Stomach (tissue), 4 donors: ENCODE results near the gene ZNF469.

ENCODE experiments used
- POLR2A ChIP-seq, 4 donors: fragments of 450-650 bp; IDR thresholded peaks; one replicate each; pipeline ENCODE4 v1.6.1; 2016; ENCODE audit warnings: antibody characterized with exemption in 4 of 4, control low read depth in 2 of 4, mild to moderate bottlenecking in 1 of 4, moderate library complexity in 1 of 4
- TF ChIP-seq, protein P1 (sequence below), 7 experiments: fragments of 450-650 bp in 4 of 7; fragments of 200-600 bp in 3 of 7; sonication (generic) in 3 of 7; IDR thresholded peaks; one replicate each; pipeline ENCODE4 v1.5.1; 2016 to 2019; ENCODE audit warnings: antibody characterized with exemption in 7 of 7, control low read depth in 2 of 7, mild to moderate bottlenecking in 1 of 7

DNA sequence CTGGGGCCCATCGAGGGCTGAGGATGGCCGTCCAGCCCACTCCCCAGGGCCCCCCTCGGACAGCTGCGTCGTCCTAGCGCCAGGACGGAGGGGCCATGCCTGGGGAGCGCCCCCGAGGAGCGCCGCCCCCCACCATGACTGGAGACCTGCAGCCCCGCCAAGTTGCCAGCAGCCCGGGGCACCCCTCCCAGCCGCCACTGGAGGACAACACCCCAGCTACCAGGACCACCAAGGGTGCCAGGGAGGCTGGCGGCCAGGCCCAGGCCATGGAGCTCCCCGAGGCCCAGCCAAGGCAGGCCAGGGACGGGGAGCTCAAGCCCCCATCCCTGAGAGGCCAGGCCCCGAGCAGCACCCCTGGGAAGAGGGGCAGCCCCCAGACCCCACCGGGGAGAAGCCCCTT is 44.6 kb downstream of the ZNF469 start:
- TF ChIP-seq, protein P1, sequence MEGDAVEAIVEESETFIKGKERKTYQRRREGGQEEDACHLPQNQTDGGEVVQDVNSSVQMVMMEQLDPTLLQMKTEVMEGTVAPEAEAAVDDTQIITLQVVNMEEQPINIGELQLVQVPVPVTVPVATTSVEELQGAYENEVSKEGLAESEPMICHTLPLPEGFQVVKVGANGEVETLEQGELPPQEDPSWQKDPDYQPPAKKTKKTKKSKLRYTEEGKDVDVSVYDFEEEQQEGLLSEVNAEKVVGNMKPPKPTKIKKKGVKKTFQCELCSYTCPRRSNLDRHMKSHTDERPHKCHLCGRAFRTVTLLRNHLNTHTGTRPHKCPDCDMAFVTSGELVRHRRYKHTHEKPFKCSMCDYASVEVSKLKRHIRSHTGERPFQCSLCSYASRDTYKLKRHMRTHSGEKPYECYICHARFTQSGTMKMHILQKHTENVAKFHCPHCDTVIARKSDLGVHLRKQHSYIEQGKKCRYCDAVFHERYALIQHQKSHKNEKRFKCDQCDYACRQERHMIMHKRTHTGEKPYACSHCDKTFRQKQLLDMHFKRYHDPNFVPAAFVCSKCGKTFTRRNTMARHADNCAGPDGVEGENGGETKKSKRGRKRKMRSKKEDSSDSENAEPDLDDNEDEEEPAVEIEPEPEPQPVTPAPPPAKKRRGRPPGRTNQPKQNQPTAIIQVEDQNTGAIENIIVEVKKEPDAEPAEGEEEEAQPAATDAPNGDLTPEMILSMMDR (IDR thresholded peaks at IDR 0.05) = no peak
- TF ChIP-seq POLR2A (IDR thresholded peaks at IDR 0.05) = no peak
